Measurements from ENCODE around the gene MIOS.

The MIOS gene

DNA sequence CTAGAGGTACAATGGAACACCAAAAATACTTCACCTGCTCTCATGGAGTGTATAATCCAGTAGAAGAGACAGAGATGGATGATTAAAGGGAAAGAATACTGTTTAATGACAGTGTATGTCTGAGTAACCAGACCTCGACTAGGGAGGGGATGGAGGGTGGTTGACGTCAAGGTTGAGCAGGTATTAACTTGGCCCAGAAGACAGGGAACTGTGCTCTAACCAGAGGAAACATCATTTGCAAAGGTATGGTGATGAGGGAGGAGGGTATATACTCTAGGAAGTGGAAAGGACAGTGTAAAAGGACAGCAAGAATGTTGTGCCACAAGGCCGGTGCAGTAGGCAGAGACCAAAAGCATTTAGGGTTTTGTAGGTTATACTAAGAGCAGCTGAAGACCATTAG lies 2.9 kb downstream of the MIOS start:
- Histone ChIP-seq H3K9me3 (ENCODE audit: severe bottlenecking) (no peaks in the 10 kb centered on the region), H3K4me1 (ENCODE audit: insufficient read depth, poor library complexity, severe bottlenecking) (peaks cover 8% of the 10 kb centered on the region), H3K36me3 (ENCODE audit: low read depth) (peaks cover 16% of the 10 kb centered on the region), H3K27ac (ENCODE audit: poor library complexity, severe bottlenecking) (no peak overlapping the region), H3K27me3 (ENCODE audit: insufficient read depth, poor library complexity, severe bottlenecking) (no peaks in the 10 kb centered on the region), H3K4me3 (ENCODE audit: severe bottlenecking) (no peak overlapping the region)
- ATAC-seq (ENCODE audit: low read depth) (no peak), DNase-seq (ENCODE audit: low spot score) (no peak)
- TF ChIP-seq, protein P1, sequence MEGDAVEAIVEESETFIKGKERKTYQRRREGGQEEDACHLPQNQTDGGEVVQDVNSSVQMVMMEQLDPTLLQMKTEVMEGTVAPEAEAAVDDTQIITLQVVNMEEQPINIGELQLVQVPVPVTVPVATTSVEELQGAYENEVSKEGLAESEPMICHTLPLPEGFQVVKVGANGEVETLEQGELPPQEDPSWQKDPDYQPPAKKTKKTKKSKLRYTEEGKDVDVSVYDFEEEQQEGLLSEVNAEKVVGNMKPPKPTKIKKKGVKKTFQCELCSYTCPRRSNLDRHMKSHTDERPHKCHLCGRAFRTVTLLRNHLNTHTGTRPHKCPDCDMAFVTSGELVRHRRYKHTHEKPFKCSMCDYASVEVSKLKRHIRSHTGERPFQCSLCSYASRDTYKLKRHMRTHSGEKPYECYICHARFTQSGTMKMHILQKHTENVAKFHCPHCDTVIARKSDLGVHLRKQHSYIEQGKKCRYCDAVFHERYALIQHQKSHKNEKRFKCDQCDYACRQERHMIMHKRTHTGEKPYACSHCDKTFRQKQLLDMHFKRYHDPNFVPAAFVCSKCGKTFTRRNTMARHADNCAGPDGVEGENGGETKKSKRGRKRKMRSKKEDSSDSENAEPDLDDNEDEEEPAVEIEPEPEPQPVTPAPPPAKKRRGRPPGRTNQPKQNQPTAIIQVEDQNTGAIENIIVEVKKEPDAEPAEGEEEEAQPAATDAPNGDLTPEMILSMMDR (IDR thresholded peaks at IDR 0.05; ENCODE audit: poor library complexity, severe bottlenecking): no peak

DNA sequence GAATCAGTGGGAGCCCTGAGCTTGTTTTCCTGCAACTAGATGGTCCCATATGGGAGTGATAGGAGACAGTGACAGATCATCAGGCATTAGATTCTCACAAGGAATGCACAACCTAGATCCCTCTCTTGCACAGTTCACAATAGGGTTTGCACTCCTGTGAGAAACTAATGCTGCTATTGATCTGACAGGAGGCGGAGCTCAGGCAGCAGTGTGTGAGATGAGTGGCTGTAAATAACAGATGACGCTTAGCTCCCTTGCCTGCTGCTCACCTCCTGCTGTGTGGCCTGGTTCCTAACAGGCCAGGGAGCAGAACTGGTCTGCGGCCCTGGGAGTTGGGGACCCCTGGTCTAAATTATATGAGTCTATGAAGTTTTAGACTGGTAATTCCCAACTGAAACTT lies 3.9 kb downstream of the MIOS start:
- Histone ChIP-seq H3K27me3 (ENCODE audit: insufficient read depth, poor library complexity, severe bottlenecking) (no peaks in the 10 kb centered on the region), H3K4me1 (ENCODE audit: insufficient read depth, poor library complexity, severe bottlenecking) (peaks cover 6% of the 10 kb centered on the region), H3K27ac (ENCODE audit: poor library complexity, severe bottlenecking) (no peak overlapping the region), H3K36me3 (ENCODE audit: low read depth) (peaks cover 19% of the 10 kb centered on the region), H3K9me3 (ENCODE audit: severe bottlenecking) (no peaks in the 10 kb centered on the region), H3K4me3 (ENCODE audit: severe bottlenecking) (no peak overlapping the region)
- DNase-seq (ENCODE audit: low spot score) (no peak), ATAC-seq (ENCODE audit: low read depth) (no peak)
- TF ChIP-seq, protein P1 (IDR thresholded peaks at IDR 0.05; ENCODE audit: poor library complexity, severe bottlenecking): no peak

DNA sequence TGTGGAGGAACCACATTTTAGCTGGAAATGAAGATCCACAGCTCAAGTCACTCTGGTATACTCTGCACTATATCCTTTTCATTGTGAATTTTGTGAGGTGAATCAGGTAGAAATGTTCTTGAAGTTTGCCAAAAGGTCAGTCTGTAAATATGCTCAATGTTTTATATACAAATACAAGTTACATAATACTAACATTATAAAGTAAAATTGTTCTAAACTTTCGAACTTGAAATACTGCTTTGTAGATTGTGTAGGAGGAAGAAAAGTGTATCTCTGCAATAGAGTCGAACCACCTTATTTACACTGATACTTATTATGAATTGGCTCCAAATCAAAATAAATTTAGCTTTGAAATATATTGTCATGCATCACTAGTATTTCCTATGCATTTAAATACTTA lies 7.0 kb downstream of the MIOS start:
- DNase-seq (ENCODE audit: low spot score) (no peak), ATAC-seq (ENCODE audit: low read depth) (no peak)
- Histone ChIP-seq H3K9me3 (ENCODE audit: severe bottlenecking) (no peaks in the 10 kb centered on the region), H3K4me1 (ENCODE audit: insufficient read depth, poor library complexity, severe bottlenecking) (no peaks in the 10 kb centered on the region), H3K4me3 (ENCODE audit: severe bottlenecking) (no peak overlapping the region), H3K27ac (ENCODE audit: poor library complexity, severe bottlenecking) (no peak overlapping the region), H3K36me3 (ENCODE audit: low read depth) (peaks cover 19% of the 10 kb centered on the region), H3K27me3 (ENCODE audit: insufficient read depth, poor library complexity, severe bottlenecking) (no peaks in the 10 kb centered on the region)
- TF ChIP-seq, protein P1 (IDR thresholded peaks at IDR 0.05; ENCODE audit: poor library complexity, severe bottlenecking): no peak

DNA sequence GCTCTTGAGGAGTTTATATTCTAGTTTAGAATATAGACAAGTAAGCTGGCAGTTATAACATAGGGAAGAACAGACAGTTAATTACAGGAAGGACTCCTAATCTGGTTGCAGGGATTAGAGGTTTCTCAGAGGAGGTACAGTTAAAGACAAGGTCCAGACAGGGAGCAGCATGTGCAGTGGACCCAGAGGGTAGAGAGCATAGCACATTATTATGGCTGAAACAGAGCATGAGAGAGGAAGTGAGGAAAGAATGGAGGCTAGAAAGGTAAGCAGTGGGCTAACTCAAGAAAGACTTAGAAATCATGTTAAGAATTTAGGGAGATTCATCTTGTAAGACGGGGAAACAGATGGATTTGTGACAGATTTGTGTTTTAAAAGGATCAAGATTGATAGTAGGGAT lies 9.7 kb downstream of the MIOS start:
- Histone ChIP-seq H3K4me3 (ENCODE audit: severe bottlenecking) (no peak overlapping the region), H3K4me1 (ENCODE audit: insufficient read depth, poor library complexity, severe bottlenecking) (no peaks in the 10 kb centered on the region), H3K27me3 (ENCODE audit: insufficient read depth, poor library complexity, severe bottlenecking) (no peaks in the 10 kb centered on the region), H3K27ac (ENCODE audit: poor library complexity, severe bottlenecking) (no peak overlapping the region), H3K9me3 (ENCODE audit: severe bottlenecking) (no peaks in the 10 kb centered on the region), H3K36me3 (ENCODE audit: low read depth) (peaks cover 19% of the 10 kb centered on the region)
- no peak for DNase-seq (ENCODE audit: low spot score)
- no peak for ATAC-seq (ENCODE audit: low read depth)
- TF ChIP-seq, protein P1 (IDR thresholded peaks at IDR 0.05; ENCODE audit: poor library complexity, severe bottlenecking): no peak

DNA sequence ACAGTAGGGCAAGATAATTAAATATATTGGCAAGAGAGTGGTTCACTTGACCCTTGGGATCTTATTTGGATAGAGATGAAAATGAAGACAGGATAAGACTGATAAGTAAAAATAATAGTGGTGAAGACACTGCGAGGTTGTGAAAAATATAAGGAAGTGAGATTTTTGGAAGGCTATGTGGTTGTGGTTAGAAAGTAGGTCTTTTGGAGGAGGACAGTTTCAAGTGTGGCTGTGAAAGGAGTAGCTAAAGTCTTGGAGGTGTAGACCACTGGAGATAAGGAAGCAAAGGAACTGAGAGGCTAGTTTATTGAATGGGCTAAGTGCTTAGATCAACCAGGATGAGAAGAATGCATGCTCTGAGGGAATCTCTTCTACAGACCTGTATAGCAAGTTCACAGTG lies 11.2 kb downstream of the MIOS start:
- no peaks in the 10 kb centered on the region for H3K4me1 ChIP-seq (ENCODE audit: insufficient read depth, poor library complexity, severe bottlenecking)
- TF ChIP-seq, protein P1 (IDR thresholded peaks at IDR 0.05; ENCODE audit: poor library complexity, severe bottlenecking): no peak
- DNase-seq (ENCODE audit: low spot score) (no peak), ATAC-seq (ENCODE audit: low read depth) (no peak)
- H3K4me3 ChIP-seq (ENCODE audit: severe bottlenecking): no peak overlapping the region
- H3K9me3 ChIP-seq (ENCODE audit: severe bottlenecking): no peaks in the 10 kb centered on the region
- no peak overlapping the region for H3K27ac ChIP-seq (ENCODE audit: poor library complexity, severe bottlenecking)
- no peaks in the 10 kb centered on the region for H3K27me3 ChIP-seq (ENCODE audit: insufficient read depth, poor library complexity, severe bottlenecking)
- peaks cover 11% of the 10 kb centered on the region for H3K36me3 ChIP-seq (ENCODE audit: low read depth)
